Measurements from ENCODE around the gene CERKL. TPM values are rescaled to one million over a fixed set of nuclear protein-coding genes. Genes with fewer than 3 reads are reported as not detected.

The CERKL gene
- total RNA-seq, 1 donor from 2014 or later: not detected

- Mint-ChIP-seq H3K27ac (ENCODE audit: unreplicated experiment) (no peak overlapping the region), H3K27me3 (ENCODE audit: low read depth) (peaks cover 15% of the 10 kb centered on the region), H3K4me3 (ENCODE audit: unreplicated experiment) (no peak overlapping the region), H3K4me1 (ENCODE audit: low read depth) (no peaks in the 10 kb centered on the region), H3K9me3 (ENCODE audit: low read depth) (no peaks in the 10 kb centered on the region), H3K36me3 (ENCODE audit: low read depth) (no peaks in the 10 kb centered on the region)
- no peak for DNase-seq (ENCODE audit: low spot score)
- TF ChIP-seq, protein P1, sequence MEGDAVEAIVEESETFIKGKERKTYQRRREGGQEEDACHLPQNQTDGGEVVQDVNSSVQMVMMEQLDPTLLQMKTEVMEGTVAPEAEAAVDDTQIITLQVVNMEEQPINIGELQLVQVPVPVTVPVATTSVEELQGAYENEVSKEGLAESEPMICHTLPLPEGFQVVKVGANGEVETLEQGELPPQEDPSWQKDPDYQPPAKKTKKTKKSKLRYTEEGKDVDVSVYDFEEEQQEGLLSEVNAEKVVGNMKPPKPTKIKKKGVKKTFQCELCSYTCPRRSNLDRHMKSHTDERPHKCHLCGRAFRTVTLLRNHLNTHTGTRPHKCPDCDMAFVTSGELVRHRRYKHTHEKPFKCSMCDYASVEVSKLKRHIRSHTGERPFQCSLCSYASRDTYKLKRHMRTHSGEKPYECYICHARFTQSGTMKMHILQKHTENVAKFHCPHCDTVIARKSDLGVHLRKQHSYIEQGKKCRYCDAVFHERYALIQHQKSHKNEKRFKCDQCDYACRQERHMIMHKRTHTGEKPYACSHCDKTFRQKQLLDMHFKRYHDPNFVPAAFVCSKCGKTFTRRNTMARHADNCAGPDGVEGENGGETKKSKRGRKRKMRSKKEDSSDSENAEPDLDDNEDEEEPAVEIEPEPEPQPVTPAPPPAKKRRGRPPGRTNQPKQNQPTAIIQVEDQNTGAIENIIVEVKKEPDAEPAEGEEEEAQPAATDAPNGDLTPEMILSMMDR (IDR thresholded peaks at IDR 0.05): no peak
These were observed 17.2 kb downstream of the CERKL start for GRCh38 chr2:181639686-181640085.

DNA sequence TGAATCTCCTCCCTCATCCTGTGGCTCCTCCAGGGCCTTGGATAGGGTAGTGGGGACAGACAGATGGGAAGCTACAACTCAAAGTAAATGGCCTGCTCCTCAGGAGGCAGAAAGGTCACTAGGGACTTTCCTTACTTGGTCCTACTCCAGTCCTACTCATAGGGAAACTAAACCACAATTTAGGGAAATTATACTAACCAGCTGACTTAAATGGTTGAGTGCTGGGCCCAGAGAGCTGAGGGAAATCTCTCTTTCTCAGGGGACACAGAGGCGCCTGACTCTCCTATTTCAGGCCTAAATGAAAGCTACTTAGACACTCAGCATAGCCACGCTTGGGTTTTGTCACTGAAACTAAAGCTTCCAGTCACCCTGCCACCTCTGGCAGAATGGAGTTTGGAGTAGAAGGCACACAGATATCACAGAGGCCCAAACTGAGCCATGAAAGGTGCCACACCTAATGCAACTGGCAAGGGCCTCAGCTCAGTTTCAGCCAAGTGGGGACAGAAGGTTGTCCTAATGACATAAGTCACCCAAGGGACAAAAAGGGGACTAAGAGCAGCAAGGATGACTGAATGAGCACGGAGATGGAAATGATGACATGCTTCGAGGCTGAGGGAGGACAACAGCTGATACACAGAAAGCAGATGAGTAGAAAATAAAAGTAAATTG lies 24.0 kb downstream of the CERKL start:
- H3K9me3 Mint-ChIP-seq (ENCODE audit: low read depth): no peaks in the 10 kb centered on the region
- no peaks in the 10 kb centered on the region for H3K36me3 Mint-ChIP-seq (ENCODE audit: low read depth)
- no peak for DNase-seq (ENCODE audit: low spot score)
- H3K27me3 Mint-ChIP-seq (ENCODE audit: low read depth): peaks cover 10% of the 10 kb centered on the region
- H3K4me3 Mint-ChIP-seq (ENCODE audit: unreplicated experiment): no peak overlapping the region
- TF ChIP-seq, protein P1 (IDR thresholded peaks at IDR 0.05): no peak
- no peak overlapping the region for H3K27ac Mint-ChIP-seq (ENCODE audit: unreplicated experiment)
- no peaks in the 10 kb centered on the region for H3K4me1 Mint-ChIP-seq (ENCODE audit: low read depth)

- no peak overlapping the region for H3K27ac Mint-ChIP-seq (ENCODE audit: unreplicated experiment)
- H3K27me3 Mint-ChIP-seq (ENCODE audit: low read depth): peaks cover 16% of the 10 kb centered on the region
These were observed 28.0 kb downstream of the CERKL start for GRCh38 chr2:181628590-181629585.

DNA sequence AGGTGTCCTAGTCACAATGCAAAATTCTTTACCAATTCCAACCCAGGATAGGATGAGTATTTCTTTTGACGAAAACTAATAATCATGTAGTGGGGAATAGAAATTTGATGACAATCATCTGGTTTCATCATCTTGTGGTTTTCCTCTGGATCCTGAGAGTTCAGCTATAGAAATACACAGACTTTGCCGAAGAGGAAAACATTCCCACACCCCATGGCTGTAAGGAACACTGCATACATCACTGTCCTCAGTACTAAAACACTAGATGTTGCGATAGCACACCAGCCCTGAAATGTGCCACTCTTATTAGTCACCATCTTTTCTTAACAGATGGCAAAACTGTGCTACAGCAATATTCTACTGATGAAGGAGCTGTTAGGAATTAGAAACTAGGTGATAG lies 29.4 kb downstream of the CERKL start:
- H3K9me3 Mint-ChIP-seq (ENCODE audit: low read depth): no peaks in the 10 kb centered on the region
- H3K4me3 Mint-ChIP-seq (ENCODE audit: unreplicated experiment): no peak overlapping the region
- H3K36me3 Mint-ChIP-seq (ENCODE audit: low read depth): no peaks in the 10 kb centered on the region
- H3K27me3 Mint-ChIP-seq (ENCODE audit: low read depth): peaks cover 13% of the 10 kb centered on the region
- DNase-seq (ENCODE audit: low spot score): no peak
- TF ChIP-seq, protein P1 (IDR thresholded peaks at IDR 0.05): no peak
- H3K4me1 Mint-ChIP-seq (ENCODE audit: low read depth): no peaks in the 10 kb centered on the region
- H3K27ac Mint-ChIP-seq (ENCODE audit: unreplicated experiment): no peak overlapping the region

More at GRCh38 chr2:181628590-181629585, 28.0 kb downstream of the CERKL start:
- no peaks in the 10 kb centered on the region for H3K4me1 Mint-ChIP-seq (ENCODE audit: low read depth)
- no peak overlapping the region for H3K4me3 Mint-ChIP-seq (ENCODE audit: unreplicated experiment)
- no peaks in the 10 kb centered on the region for H3K9me3 Mint-ChIP-seq (ENCODE audit: low read depth)
- no peaks in the 10 kb centered on the region for H3K36me3 Mint-ChIP-seq (ENCODE audit: low read depth)
- no peak for DNase-seq (ENCODE audit: low spot score)
- TF ChIP-seq, protein P1 (IDR thresholded peaks at IDR 0.05): no peak

DNA sequence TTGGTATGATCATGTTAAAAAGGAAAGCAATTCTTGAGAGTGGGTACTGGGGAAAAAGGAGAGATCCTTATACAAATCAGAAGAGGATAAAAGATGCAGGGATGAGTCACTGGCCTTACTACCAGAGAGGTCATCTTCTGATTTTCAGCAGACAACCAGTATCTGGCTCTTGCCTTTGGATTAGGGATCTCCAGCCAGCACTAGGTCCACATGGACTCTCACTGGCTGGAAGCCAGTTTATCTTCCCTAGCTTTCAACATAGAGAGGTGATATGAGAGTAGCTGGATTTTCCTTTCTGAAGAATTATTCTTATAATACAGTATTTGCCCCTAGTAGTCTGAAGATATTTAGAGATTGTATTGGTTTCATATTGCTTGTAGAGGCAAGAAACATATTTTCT lies 30.2 kb downstream of the CERKL start:
- no peak overlapping the region for H3K4me3 Mint-ChIP-seq (ENCODE audit: unreplicated experiment)
- no peaks in the 10 kb centered on the region for H3K9me3 Mint-ChIP-seq (ENCODE audit: low read depth)
- DNase-seq (ENCODE audit: low spot score): no peak
- no peak overlapping the region for H3K27ac Mint-ChIP-seq (ENCODE audit: unreplicated experiment)
- no peaks in the 10 kb centered on the region for H3K4me1 Mint-ChIP-seq (ENCODE audit: low read depth)
- peaks cover 12% of the 10 kb centered on the region for H3K27me3 Mint-ChIP-seq (ENCODE audit: low read depth)
- no peaks in the 10 kb centered on the region for H3K36me3 Mint-ChIP-seq (ENCODE audit: low read depth)
- TF ChIP-seq, protein P1 (IDR thresholded peaks at IDR 0.05): no peak
